HG02623 (cell line): ENCODE results near the gene KIAA1328.
A peak's percentile ranks its signal among the peaks of the same experiment; 100 is the strongest.

Source experiments
- ATAC-seq: cut with Tn5 transposase; IDR thresholded peaks from one replicate; pipeline ENCODE4 v1.9.1; 2021; ENCODE audit warnings: moderate library complexity; ENCODE audit not compliant: unreplicated experiment

Gene KIAA1328

GRCh38 chr18:36942264-36942663 is 113.3 kb downstream of the KIAA1328 start:
- ATAC-seq, result no peak

- no peak for ATAC-seq
These were observed 119.0 kb downstream of the KIAA1328 start for GRCh38 chr18:36947820-36948348.

GRCh38 chr18:36950282-36950681 is 121.4 kb downstream of the KIAA1328 start:
- no peak for ATAC-seq

GRCh38 chr18:36950960-36951359 is 122.0 kb downstream of the KIAA1328 start:
- no peak for ATAC-seq

- no peak for ATAC-seq
These were observed 124.1 kb downstream of the KIAA1328 start for GRCh38 chr18:36953047-36953446.

- no peak for ATAC-seq
These were observed 131.1 kb downstream of the KIAA1328 start for GRCh38 chr18:36960038-36960437.

GRCh38 chr18:36963464-36963863 is 134.5 kb downstream of the KIAA1328 start:
- no peak for ATAC-seq

GRCh38 chr18:36974686-36975085 is 145.8 kb downstream of the KIAA1328 start:
- no peak for ATAC-seq

- ATAC-seq, result no peak
These were observed 148.2 kb downstream of the KIAA1328 start for GRCh38 chr18:36977121-36977520.

GRCh38 chr18:36993068-36993467 is 164.1 kb downstream of the KIAA1328 start:
- peak; percentile 52 for ATAC-seq

- peak; percentile 62 for ATAC-seq
These were observed 177.8 kb downstream of the KIAA1328 start for GRCh38 chr18:37006742-37007141.

- ATAC-seq, result no peak
These were observed 183.5 kb downstream of the KIAA1328 start for GRCh38 chr18:37012452-37012851.

- ATAC-seq, result no peak
These were observed 190.4 kb downstream of the KIAA1328 start for GRCh38 chr18:37019157-37019827.

- no peak for ATAC-seq
These were observed 204.5 kb downstream of the KIAA1328 start for GRCh38 chr18:37033419-37033818.

- no peak for ATAC-seq
These were observed 213.5 kb downstream of the KIAA1328 start for GRCh38 chr18:37042381-37042780.

GRCh38 chr18:37055137-37055802 is 226.3 kb downstream of the KIAA1328 start:
- no peak for ATAC-seq

- ATAC-seq, result no peak
These were observed 235.3 kb downstream of the KIAA1328 start for GRCh38 chr18:37064187-37064586.

GRCh38 chr18:37065254-37065653 is 236.3 kb downstream of the KIAA1328 start:
- no peak for ATAC-seq

- no peak for ATAC-seq
These were observed 256.0 kb downstream of the KIAA1328 start for GRCh38 chr18:37084912-37085311.

GRCh38 chr18:37085362-37085761 is 256.4 kb downstream of the KIAA1328 start:
- ATAC-seq, result no peak

GRCh38 chr18:37107748-37108522 is 279.0 kb downstream of the KIAA1328 start:
- ATAC-seq, result no peak

- ATAC-seq, result no peak
These were observed 293.9 kb downstream of the KIAA1328 start for GRCh38 chr18:37122877-37123276.
